Adrenal gland (tissue), 12 donors: ENCODE results near the gene AFM. TPM values are rescaled to one million over a fixed set of nuclear protein-coding genes. Genes with fewer than 3 reads are reported as not detected.

Experiments used
- DNase-seq, 7 donors: peaks; one replicate each; pipeline ENCODE4 v3.0.0-alpha.2; 2019 to 2020
- H3K27ac ChIP-seq, 5 donors: fragments of 200-600 bp; sonication (generic) in 4 of 5; 1 replicate in 3 of 5; 2 replicates in 2 of 5; pipeline versions ENCODE4 v1.5.1 to v1.8.0; 2016 to 2020; ENCODE audit warnings: mild to moderate bottlenecking in 1 of 5
- H3K27me3 ChIP-seq: fragments of 200-600 bp; 2 replicates; pipeline ENCODE4 v1.8.0; 2021
- H3K36me3 ChIP-seq, 2 donors: fragments of 200-600 bp; replicated peaks in 1 of 2; 1 replicate in 1 of 2; 2 replicates in 1 of 2; pipeline versions ENCODE4 v1.5.1 to v1.8.0; 2018 to 2022
- H3K4me1 ChIP-seq, 2 donors: fragments of 200-600 bp; replicated peaks in 1 of 2; 1 replicate in 1 of 2; 2 replicates in 1 of 2; pipeline versions ENCODE4 v1.5.1 to v1.8.0; 2018 to 2021
- H3K4me3 ChIP-seq, 4 donors: fragments of 200-600 bp; sonication (generic) in 3 of 4; one replicate each; pipeline ENCODE4 v1.5.1; 2016 to 2018
- H3K9me3 ChIP-seq, 3 donors: fragments of 200-600 bp; sonication (generic) in 1 of 3; replicated peaks in 1 of 3; 1 replicate in 2 of 3; 2 replicates in 1 of 3; pipeline versions ENCODE4 v1.5.1 to v1.8.0; 2016 to 2021
- POLR2A ChIP-seq, 2 donors: fragments of 450-650 bp; IDR thresholded peaks; one replicate each; pipeline ENCODE4 v1.6.1; 2017; ENCODE audit warnings: antibody characterized with exemption in 2 of 2, mild to moderate bottlenecking in 2 of 2, moderate library complexity in 1 of 2
- WGBS, 4 donors: extraction: QIAGEN DNeasy Blood & Tissue Kit in 2 of 4; methylation state at CpG; one replicate each; pipeline versions ENCODE4 v1.1.5 to v1.1.7; 2013 to 2017; 5-methylcytosine and 5-hydroxymethylcytosine counted together
- intact Hi-C, 2 donors: fragments of 100-400 bp; cut with DNase I; formaldehyde crosslinking; loops; one replicate each; pipeline versions ENCODE4 v1.14.1 to v1.15.0; 2022 to 2023
- polyA plus RNA-seq, 3 donors: library from polyadenylated mRNA; stranded (reverse); fragments of 200-250 nt in 2 of 3; fragments of 350-450 nt in 1 of 3; fragmentation: Illumina TruSeq in 1 of 3; extraction: RNeasy Lipid Tissue Mini Kit (QIAGEN cat#74804) in 1 of 3; gene quantifications; one replicate each; pipeline ENCODE4 v1.2.3, GENCODE V29; 2013 to 2014
- total RNA-seq, 9 donors: library from RNA; depleted of rRNA in 4 of 9; stranded (reverse); fragments of >200 nt in 4 of 9; fragments of 120-200 nt in 1 of 9; fragmentation: NEBNext Ultra II Directional in 1 of 9; extraction: Animal tissue kit (Norgen Biotek cat#: 25700) in 1 of 9; gene quantifications; one replicate each; pipeline versions ENCODE4 v1.1.0 to v1.2.4, GENCODE V29; 2013 to 2023
- TF ChIP-seq, protein P1 (sequence below), 6 experiments: fragments of 450-650 bp in 4 of 6; fragments of 200-600 bp in 2 of 6; sonication (generic) in 1 of 6; IDR thresholded peaks; 1 replicate in 5 of 6; 2 replicates in 1 of 6; pipeline versions ENCODE4 v1.5.1 to v1.8.0; 2016 to 2021; ENCODE audit warnings: antibody characterized with exemption in 6 of 6, mild to moderate bottlenecking in 2 of 6, moderate library complexity in 1 of 6
- donor health status: healthy with polysubstance abuse.
- donor health status: Bipolar disorder and iron deficiency.
- donor health status: DM: yes; HTN: yes; CAD: no.
- donor health status: DM: no; HTN: no; CAD: no.
- donor health status: DM: no; HTN: no; CAD: no.
- donor health status: DM: yes; HTN: yes; CAD: no.

The AFM gene
- total and polyA plus RNA-seq, 12 donors: not detected

DNA sequence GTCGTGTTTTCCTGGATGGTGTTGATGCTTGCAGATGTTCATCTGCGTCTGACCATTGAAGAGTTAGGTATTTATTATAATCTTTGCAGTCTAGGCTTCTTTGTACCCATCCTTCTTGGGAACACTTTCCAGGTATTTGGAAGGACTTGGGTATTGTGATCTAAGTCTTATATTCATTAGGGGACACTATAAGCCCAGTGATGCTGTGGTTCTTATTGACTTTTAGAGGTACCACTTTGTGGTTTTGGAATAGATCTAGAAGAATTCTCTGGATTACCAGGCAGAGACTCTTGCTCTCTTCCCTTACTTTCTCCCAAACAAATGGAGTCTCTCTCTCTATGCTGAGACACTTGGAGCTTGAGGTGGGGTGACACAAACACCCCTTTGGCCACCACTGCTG is 41.6 kb downstream of the AFM start:
- no peaks in the 10 kb centered on the region for H3K36me3 ChIP-seq
- no peak for DNase-seq
- no peak overlapping the region for H3K27ac ChIP-seq
- no peaks in the 10 kb centered on the region for H3K27me3 ChIP-seq
- no peak overlapping the region for H3K4me3 ChIP-seq
- intact Hi-C loops: no loop called here
- no peaks in the 10 kb centered on the region for H3K4me1 ChIP-seq
- no peaks in the 10 kb centered on the region for H3K9me3 ChIP-seq
- WGBS, 4 donors: 66 to 74% (median 71%) methylated on average over 2 of the region's 2 CpGs
- no peak for TF ChIP-seq POLR2A (IDR thresholded peaks at IDR 0.05)
- TF ChIP-seq, protein P1, sequence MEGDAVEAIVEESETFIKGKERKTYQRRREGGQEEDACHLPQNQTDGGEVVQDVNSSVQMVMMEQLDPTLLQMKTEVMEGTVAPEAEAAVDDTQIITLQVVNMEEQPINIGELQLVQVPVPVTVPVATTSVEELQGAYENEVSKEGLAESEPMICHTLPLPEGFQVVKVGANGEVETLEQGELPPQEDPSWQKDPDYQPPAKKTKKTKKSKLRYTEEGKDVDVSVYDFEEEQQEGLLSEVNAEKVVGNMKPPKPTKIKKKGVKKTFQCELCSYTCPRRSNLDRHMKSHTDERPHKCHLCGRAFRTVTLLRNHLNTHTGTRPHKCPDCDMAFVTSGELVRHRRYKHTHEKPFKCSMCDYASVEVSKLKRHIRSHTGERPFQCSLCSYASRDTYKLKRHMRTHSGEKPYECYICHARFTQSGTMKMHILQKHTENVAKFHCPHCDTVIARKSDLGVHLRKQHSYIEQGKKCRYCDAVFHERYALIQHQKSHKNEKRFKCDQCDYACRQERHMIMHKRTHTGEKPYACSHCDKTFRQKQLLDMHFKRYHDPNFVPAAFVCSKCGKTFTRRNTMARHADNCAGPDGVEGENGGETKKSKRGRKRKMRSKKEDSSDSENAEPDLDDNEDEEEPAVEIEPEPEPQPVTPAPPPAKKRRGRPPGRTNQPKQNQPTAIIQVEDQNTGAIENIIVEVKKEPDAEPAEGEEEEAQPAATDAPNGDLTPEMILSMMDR (IDR thresholded peaks at IDR 0.05): no peak

DNA sequence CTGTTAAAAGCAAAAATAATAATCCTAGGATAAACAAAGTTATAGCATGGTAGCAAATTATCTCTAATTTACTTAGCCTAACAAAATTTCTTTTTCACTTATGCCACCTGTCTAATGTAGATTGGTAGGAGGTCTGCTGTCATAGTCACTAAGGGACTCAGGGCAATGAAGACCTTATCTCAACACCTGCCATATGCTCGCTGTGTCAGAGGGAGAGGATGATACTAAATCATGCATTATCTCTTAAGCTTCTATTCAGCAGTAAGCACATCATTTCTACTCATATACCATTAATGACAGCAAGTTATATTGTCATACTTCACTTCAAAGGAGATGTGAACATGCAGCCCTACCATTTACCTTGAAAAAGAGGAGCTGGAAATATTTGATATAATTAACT is 44.1 kb downstream of the AFM start:
- H3K27me3 ChIP-seq: no peaks in the 10 kb centered on the region
- 43 to 68% (median 54%) methylated on average over 1 of the region's 1 CpG for WGBS, 4 donors
- TF ChIP-seq, protein P1 (IDR thresholded peaks at IDR 0.05): no peak
- no peak for TF ChIP-seq POLR2A (IDR thresholded peaks at IDR 0.05)
- H3K4me1 ChIP-seq: no peaks in the 10 kb centered on the region
- intact Hi-C loops: no loop called here
- no peak overlapping the region for H3K4me3 ChIP-seq
- H3K36me3 ChIP-seq: no peaks in the 10 kb centered on the region
- no peaks in the 10 kb centered on the region for H3K9me3 ChIP-seq
- DNase-seq: no peak
- H3K27ac ChIP-seq: no peak overlapping the region

DNA sequence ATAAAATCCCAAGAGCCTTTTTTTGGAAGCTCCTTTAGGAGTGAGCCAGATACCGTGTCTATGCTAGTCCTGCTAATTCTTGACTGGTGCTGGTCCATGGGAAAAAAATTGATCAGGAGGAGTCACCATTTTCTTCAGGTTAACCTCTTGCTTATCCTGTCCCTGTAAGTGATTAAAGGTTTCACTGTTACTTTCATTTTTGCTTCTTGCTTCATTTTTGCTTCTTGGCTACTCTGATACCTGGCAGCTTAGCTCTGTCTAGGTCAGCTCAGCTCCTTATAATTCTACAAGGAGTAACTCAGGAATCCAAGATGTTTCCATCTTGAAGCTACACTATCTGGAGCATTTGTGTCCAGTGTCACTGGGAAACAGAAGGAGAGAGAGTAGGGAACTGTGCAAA is 45.7 kb downstream of the AFM start:
- H3K4me1 ChIP-seq: no peaks in the 10 kb centered on the region
- no peaks in the 10 kb centered on the region for H3K27me3 ChIP-seq
- H3K9me3 ChIP-seq: no peaks in the 10 kb centered on the region
- H3K4me3 ChIP-seq: no peak overlapping the region
- intact Hi-C loops: no loop called here
- WGBS, 4 donors: 89 to 96% (median 93%) methylated on average over 1 of the region's 1 CpG
- TF ChIP-seq, protein P1 (IDR thresholded peaks at IDR 0.05): no peak
- TF ChIP-seq POLR2A (IDR thresholded peaks at IDR 0.05): no peak
- H3K36me3 ChIP-seq: no peaks in the 10 kb centered on the region
- no peak overlapping the region for H3K27ac ChIP-seq
- DNase-seq: no peak

DNA sequence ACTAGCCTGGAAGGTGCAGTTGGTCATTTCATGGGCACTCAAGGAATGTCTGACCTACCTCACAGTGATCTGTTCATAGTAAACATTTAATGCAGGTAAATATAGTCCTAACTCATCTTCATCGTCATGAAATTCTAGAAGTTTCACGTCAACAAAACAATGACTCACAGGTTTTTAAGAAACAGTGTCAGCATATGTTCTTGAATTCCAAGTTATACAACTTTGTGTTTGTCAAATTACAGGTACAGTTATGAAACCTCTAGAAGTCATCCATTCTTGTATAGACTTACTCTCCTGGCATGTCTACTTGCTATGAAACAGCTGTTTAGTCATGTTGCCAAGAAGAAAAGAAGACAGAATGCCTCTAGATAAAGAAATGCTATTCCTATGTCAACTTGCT is 46.6 kb downstream of the AFM start:
- WGBS, 4 donors: 77 to 88% (median 81%) methylated on average over 2 of the region's 2 CpGs
- TF ChIP-seq, protein P1 (IDR thresholded peaks at IDR 0.05): no peak
- TF ChIP-seq POLR2A (IDR thresholded peaks at IDR 0.05): no peak

More for the DNA sequence above, 46.6 kb downstream of the AFM start:
- Histone ChIP-seq H3K27me3 (no peaks in the 10 kb centered on the region), H3K9me3 (no peaks in the 10 kb centered on the region), H3K27ac (no peak overlapping the region), H3K4me3 (no peak overlapping the region), H3K4me1 (no peaks in the 10 kb centered on the region), H3K36me3 (no peaks in the 10 kb centered on the region)
- DNase-seq: no peak
- intact Hi-C loops: no loop called here
